Liver (tissue), 9 donors: ENCODE data around the gene B3GAT2. TPM values are rescaled to one million over a fixed set of nuclear protein-coding genes. Genes with fewer than 3 reads are reported as not detected.

Experiments used
- DNase-seq: peaks from one replicate; pipeline ENCODE4 v3.0.0-alpha.2; 2017; ENCODE audit warnings: low spot score
- H3K27ac ChIP-seq, 2 donors: one replicate each; pipeline ENCODE4 v1.7.0; 2013; ENCODE audit warnings: inconsistent platforms in 2 of 2, low read length in 2 of 2, control low read depth in 1 of 2, low read depth in 1 of 2, mild to moderate bottlenecking in 1 of 2
- H3K27me3 ChIP-seq, 4 donors: one replicate each; pipeline versions ENCODE4 v1.6.1 to v1.7.0; 2013; ENCODE audit warnings: low read length in 3 of 4, inconsistent platforms in 1 of 4, mild to moderate bottlenecking in 1 of 4, moderate library complexity in 1 of 4; ENCODE audit not compliant: control insufficient read depth in 4 of 4, insufficient read depth in 4 of 4
- H3K36me3 ChIP-seq, 4 donors: one replicate each; pipeline versions ENCODE4 v1.6.1 to v1.7.0; 2013; ENCODE audit warnings: low read length in 3 of 4, mild to moderate bottlenecking in 3 of 4, low read depth in 1 of 4, moderate library complexity in 1 of 4; ENCODE audit not compliant: control insufficient read depth in 4 of 4, insufficient read depth in 3 of 4
- H3K4me1 ChIP-seq, 4 donors: one replicate each; pipeline versions ENCODE4 v1.6.1 to v1.7.0; 2013; ENCODE audit warnings: low read length in 3 of 4, mild to moderate bottlenecking in 3 of 4, moderate library complexity in 1 of 4; ENCODE audit not compliant: control insufficient read depth in 4 of 4, insufficient read depth in 4 of 4
- H3K4me3 ChIP-seq, 3 donors: one replicate each; pipeline versions ENCODE4 v1.6.1 to v1.7.0; 2013; ENCODE audit warnings: low read length in 3 of 3, control low read depth in 1 of 3, low read depth in 1 of 3, mild to moderate bottlenecking in 1 of 3
- H3K9ac ChIP-seq, 2 donors: one replicate each; pipeline ENCODE4 v1.7.0; 2013; ENCODE audit warnings: low read length in 2 of 2, mild to moderate bottlenecking in 2 of 2, moderate library complexity in 2 of 2, control low read depth in 1 of 2, low read depth in 1 of 2
- H3K9me3 ChIP-seq, 4 donors: one replicate each; pipeline versions ENCODE4 v1.6.1 to v1.7.0; 2013; ENCODE audit warnings: low read length in 3 of 4; ENCODE audit not compliant: control insufficient read depth in 4 of 4
- EGR1 ChIP-seq, 2 donors: IDR thresholded peaks; 2 replicates each; pipeline ENCODE4 v1.6.1; 2016 to 2018; ENCODE audit warnings: antibody characterized with exemption in 2 of 2, low read depth in 2 of 2
- FOXA1 ChIP-seq: IDR thresholded peaks from 2 replicates; pipeline ENCODE4 v1.6.1; 2016; ENCODE audit warnings: antibody characterized with exemption
- FOXA2 ChIP-seq: IDR thresholded peaks from 2 replicates; pipeline ENCODE4 v1.6.1; 2016; ENCODE audit warnings: antibody characterized with exemption
- GABPA ChIP-seq, 2 donors: IDR thresholded peaks in 1 of 2; conservative IDR thresholded peaks in 1 of 2; 2 replicates each; pipeline ENCODE4 v1.6.1; 2016; ENCODE audit warnings: antibody characterized with exemption in 2 of 2, mild to moderate bottlenecking in 1 of 2, moderate library complexity in 1 of 2
- HNF4A ChIP-seq, 2 donors: conservative IDR thresholded peaks; 2 replicates each; pipeline ENCODE4 v1.6.1; 2016; ENCODE audit warnings: antibody characterized with exemption in 2 of 2, mild to moderate bottlenecking in 2 of 2
- NR2F2 ChIP-seq: IDR thresholded peaks from 2 replicates; pipeline ENCODE4 v1.6.1; 2016; ENCODE audit warnings: antibody characterized with exemption
- RAD21 ChIP-seq, 2 donors: IDR thresholded peaks; 2 replicates each; pipeline ENCODE4 v1.6.1; 2016; ENCODE audit warnings: antibody characterized with exemption in 2 of 2, mild to moderate bottlenecking in 2 of 2
- RXRA ChIP-seq, 2 donors: IDR thresholded peaks; 2 replicates each; pipeline ENCODE4 v1.6.1; 2017 to 2018; ENCODE audit warnings: antibody characterized with exemption in 2 of 2, mild to moderate bottlenecking in 1 of 2
- SP1 ChIP-seq: IDR thresholded peaks from 2 replicates; pipeline ENCODE4 v1.6.1; 2018; ENCODE audit warnings: antibody characterized with exemption, mild to moderate bottlenecking
- TAF1 ChIP-seq: conservative IDR thresholded peaks from 2 replicates; pipeline ENCODE4 v1.6.1; 2016; ENCODE audit warnings: antibody characterized with exemption, mild to moderate bottlenecking
- ZBTB33 ChIP-seq: IDR thresholded peaks from 2 replicates; pipeline ENCODE4 v1.6.1; 2016; ENCODE audit warnings: antibody characterized with exemption
- WGBS: extraction: QIAGEN DNeasy Blood & Tissue Kit; methylation state at CpG from one replicate; pipeline ENCODE4 v1.1.7; 2013; 5-methylcytosine and 5-hydroxymethylcytosine counted together
- polyA plus RNA-seq, 2 donors: library from polyadenylated mRNA; stranded (reverse) in 1 of 2; unstranded in 1 of 2; fragments of 200-250 nt in 1 of 2; fragments of >200 nt in 1 of 2; fragmentation: Nextera tagmentation in 1 of 2; extraction: Ambion mirVana in 1 of 2; gene quantifications; one replicate each; pipeline versions ENCODE4 v1.2.1 to v1.2.3, GENCODE V29; 2013 to 2015
- total RNA-seq, 2 donors: library from RNA; depleted of rRNA; stranded (reverse); fragments of >200 nt; gene quantifications; one replicate each; pipeline ENCODE4 v1.2.3, GENCODE V29; 2014
- TF ChIP-seq, protein P1 (sequence below): IDR thresholded peaks from 2 replicates; pipeline ENCODE4 v1.6.1; 2016; ENCODE audit warnings: antibody characterized with exemption, mild to moderate bottlenecking
- TF ChIP-seq, protein P2 (sequence below): fragments of 150-350 bp; IDR thresholded peaks from 2 replicates; pipeline ENCODE4 v1.5.1; 2017; ENCODE audit warnings: improper control_type of control experiment, low read depth, low read length; ENCODE audit not compliant: missing input control
- donor health status: healthy.
- donor health status: healthy.
- donor health status: healthy.
- donor health status: healthy.
- donor health status: healthy.

Gene B3GAT2
- total and polyA plus RNA-seq, 4 donors = under 0.01 to 0.97 (median 0.36) TPM

GRCh38 chr6:70847106-70848084 lies 109.5 kb downstream of the B3GAT2 start:
- Histone ChIP-seq H3K4me3 (no peak overlapping the region), H3K9me3 (no peaks in the 10 kb centered on the region), H3K27me3 (no peaks in the 10 kb centered on the region), H3K4me1 (peaks cover 0 to 12% (median 2%) of the 10 kb centered on the region in 4 donors), H3K36me3 (no peaks in the 10 kb centered on the region), H3K27ac (no peak overlapping the region), H3K9ac (no peak overlapping the region)
- DNase-seq = no peak
- WGBS = 97% methylated on average over 4 of the region's 4 CpGs
- TF ChIP-seq FOXA1 (no peak), GABPA (IDR thresholded peaks at IDR 0.05 in 1 of 2, conservative IDR thresholded peaks at IDR 0.05 in 1 of 2) (no peak), FOXA2 (no peak), SP1 (no peak), TAF1 (no peak), EGR1 (IDR thresholded peaks at IDR 0.05; ENCODE audit: low read depth in 2 of 2) (no peak), NR2F2 (no peak), HNF4A (conservative IDR thresholded peaks at IDR 0.05) (no peak), RXRA (IDR thresholded peaks at IDR 0.05) (no peak), ZBTB33 (no peak), RAD21 (IDR thresholded peaks at IDR 0.05) (no peak)
- TF ChIP-seq, protein P1, sequence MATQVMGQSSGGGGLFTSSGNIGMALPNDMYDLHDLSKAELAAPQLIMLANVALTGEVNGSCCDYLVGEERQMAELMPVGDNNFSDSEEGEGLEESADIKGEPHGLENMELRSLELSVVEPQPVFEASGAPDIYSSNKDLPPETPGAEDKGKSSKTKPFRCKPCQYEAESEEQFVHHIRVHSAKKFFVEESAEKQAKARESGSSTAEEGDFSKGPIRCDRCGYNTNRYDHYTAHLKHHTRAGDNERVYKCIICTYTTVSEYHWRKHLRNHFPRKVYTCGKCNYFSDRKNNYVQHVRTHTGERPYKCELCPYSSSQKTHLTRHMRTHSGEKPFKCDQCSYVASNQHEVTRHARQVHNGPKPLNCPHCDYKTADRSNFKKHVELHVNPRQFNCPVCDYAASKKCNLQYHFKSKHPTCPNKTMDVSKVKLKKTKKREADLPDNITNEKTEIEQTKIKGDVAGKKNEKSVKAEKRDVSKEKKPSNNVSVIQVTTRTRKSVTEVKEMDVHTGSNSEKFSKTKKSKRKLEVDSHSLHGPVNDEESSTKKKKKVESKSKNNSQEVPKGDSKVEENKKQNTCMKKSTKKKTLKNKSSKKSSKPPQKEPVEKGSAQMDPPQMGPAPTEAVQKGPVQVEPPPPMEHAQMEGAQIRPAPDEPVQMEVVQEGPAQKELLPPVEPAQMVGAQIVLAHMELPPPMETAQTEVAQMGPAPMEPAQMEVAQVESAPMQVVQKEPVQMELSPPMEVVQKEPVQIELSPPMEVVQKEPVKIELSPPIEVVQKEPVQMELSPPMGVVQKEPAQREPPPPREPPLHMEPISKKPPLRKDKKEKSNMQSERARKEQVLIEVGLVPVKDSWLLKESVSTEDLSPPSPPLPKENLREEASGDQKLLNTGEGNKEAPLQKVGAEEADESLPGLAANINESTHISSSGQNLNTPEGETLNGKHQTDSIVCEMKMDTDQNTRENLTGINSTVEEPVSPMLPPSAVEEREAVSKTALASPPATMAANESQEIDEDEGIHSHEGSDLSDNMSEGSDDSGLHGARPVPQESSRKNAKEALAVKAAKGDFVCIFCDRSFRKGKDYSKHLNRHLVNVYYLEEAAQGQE = no peak
- TF ChIP-seq, protein P2, sequence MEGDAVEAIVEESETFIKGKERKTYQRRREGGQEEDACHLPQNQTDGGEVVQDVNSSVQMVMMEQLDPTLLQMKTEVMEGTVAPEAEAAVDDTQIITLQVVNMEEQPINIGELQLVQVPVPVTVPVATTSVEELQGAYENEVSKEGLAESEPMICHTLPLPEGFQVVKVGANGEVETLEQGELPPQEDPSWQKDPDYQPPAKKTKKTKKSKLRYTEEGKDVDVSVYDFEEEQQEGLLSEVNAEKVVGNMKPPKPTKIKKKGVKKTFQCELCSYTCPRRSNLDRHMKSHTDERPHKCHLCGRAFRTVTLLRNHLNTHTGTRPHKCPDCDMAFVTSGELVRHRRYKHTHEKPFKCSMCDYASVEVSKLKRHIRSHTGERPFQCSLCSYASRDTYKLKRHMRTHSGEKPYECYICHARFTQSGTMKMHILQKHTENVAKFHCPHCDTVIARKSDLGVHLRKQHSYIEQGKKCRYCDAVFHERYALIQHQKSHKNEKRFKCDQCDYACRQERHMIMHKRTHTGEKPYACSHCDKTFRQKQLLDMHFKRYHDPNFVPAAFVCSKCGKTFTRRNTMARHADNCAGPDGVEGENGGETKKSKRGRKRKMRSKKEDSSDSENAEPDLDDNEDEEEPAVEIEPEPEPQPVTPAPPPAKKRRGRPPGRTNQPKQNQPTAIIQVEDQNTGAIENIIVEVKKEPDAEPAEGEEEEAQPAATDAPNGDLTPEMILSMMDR = no peak

- no peak overlapping the region for H3K4me3 ChIP-seq
- H3K9ac ChIP-seq = no peak overlapping the region
- H3K36me3 ChIP-seq = no peaks in the 10 kb centered on the region
- H3K27ac ChIP-seq = no peak overlapping the region
- WGBS = 98% methylated on average over 8 of the region's 8 CpGs
- TF ChIP-seq, protein P2 = no peak
- TF ChIP-seq HNF4A (conservative IDR thresholded peaks at IDR 0.05) = peak; percentile 10 to 20
- no peaks in the 10 kb centered on the region for H3K27me3 ChIP-seq
- H3K4me1 ChIP-seq = peaks cover 0 to 12% (median 2%) of the 10 kb centered on the region in 4 donors
- DNase-seq = no peak
- H3K9me3 ChIP-seq = no peaks in the 10 kb centered on the region
Measured at GRCh38 chr6:70846207-70846835, 110.5 kb downstream of the B3GAT2 start.
